Measurements from ENCODE around the gene MED27. TPM values are rescaled to one million over a fixed set of nuclear protein-coding genes. Genes with fewer than 3 reads are reported as not detected.
A peak's percentile ranks its signal among the peaks of the same experiment; 100 is the strongest.

Gene MED27
- total RNA-seq, 3 donors from 2014 or later, result 14.4 to 20.3 (median 15.8) TPM

DNA sequence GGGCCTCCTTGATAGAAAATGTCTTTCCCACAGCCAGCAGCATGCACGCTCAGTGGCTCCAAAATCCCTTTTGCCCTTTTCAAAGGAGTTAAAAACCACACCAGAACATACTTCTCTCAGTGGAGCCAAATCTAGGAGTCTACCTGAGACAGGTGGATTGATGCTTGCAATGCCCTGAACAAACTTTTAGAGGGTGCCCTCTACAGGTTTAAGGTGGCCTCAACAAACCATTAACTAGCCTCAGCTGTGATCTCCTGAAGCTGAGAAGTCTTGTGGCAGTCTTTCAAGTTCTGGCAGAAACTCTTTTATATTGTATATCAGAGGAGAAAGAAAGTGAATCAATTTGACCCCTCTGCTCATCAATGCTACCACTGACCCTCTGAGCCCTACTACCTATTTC is 125.4 kb downstream of the MED27 start:
- H3K27me3 ChIP-seq, result no peaks in the 10 kb centered on the region
- no peaks in the 10 kb centered on the region for H3K9me3 ChIP-seq
- H3K4me3 ChIP-seq, result no peak overlapping the region
- no peaks in the 10 kb centered on the region for H3K4me1 ChIP-seq
- H3K36me3 ChIP-seq, result no peaks in the 10 kb centered on the region
- TF ChIP-seq POLR2A (IDR thresholded peaks at IDR 0.05) (no peak), POLR2AphosphoS5 (IDR thresholded peaks at IDR 0.05) (no peak)
- TF ChIP-seq, protein P1, sequence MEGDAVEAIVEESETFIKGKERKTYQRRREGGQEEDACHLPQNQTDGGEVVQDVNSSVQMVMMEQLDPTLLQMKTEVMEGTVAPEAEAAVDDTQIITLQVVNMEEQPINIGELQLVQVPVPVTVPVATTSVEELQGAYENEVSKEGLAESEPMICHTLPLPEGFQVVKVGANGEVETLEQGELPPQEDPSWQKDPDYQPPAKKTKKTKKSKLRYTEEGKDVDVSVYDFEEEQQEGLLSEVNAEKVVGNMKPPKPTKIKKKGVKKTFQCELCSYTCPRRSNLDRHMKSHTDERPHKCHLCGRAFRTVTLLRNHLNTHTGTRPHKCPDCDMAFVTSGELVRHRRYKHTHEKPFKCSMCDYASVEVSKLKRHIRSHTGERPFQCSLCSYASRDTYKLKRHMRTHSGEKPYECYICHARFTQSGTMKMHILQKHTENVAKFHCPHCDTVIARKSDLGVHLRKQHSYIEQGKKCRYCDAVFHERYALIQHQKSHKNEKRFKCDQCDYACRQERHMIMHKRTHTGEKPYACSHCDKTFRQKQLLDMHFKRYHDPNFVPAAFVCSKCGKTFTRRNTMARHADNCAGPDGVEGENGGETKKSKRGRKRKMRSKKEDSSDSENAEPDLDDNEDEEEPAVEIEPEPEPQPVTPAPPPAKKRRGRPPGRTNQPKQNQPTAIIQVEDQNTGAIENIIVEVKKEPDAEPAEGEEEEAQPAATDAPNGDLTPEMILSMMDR (IDR thresholded peaks at IDR 0.05), result no peak
- intact Hi-C loops (cut with DNase I; ENCODE audit: low total_unique reads), result no loop called here
- H3K27ac ChIP-seq, result no peak overlapping the region
- no peak for DNase-seq (ENCODE audit: low spot score in 2 of 2)

DNA sequence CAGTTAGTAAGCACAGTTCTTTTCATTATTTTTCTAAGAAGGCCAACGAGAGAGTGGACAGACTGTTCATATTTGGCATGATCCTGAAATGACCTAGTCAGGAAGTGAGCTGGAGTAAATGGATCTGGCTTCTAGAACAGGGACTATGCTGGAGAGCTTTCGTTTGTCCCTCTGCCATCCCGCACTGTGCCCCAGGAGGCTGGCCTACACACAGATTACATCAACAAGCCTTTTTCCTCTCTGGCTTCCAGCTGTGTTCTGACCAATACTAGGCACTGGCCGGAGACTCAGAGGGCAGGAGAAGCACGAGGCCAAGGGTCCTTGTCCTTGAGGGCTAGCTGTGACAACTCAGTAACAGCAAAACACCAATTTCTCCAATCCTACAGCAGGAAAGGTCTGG is 127.8 kb downstream of the MED27 start:
- H3K36me3 ChIP-seq, result no peaks in the 10 kb centered on the region
- H3K27ac ChIP-seq, result peak overlapping the region in 1 of 2 donors; percentile 20
- no peaks in the 10 kb centered on the region for H3K9me3 ChIP-seq
- H3K27me3 ChIP-seq, result no peaks in the 10 kb centered on the region
- no peak for DNase-seq (ENCODE audit: low spot score in 2 of 2)
- intact Hi-C loops (cut with DNase I; ENCODE audit: low total_unique reads), result no loop called here
- no peak overlapping the region for H3K4me3 ChIP-seq
- no peak for TF ChIP-seq POLR2A (IDR thresholded peaks at IDR 0.05)
- TF ChIP-seq, protein P1 (IDR thresholded peaks at IDR 0.05), result no peak
- no peak for TF ChIP-seq POLR2AphosphoS5 (IDR thresholded peaks at IDR 0.05)
- H3K4me1 ChIP-seq, result no peaks in the 10 kb centered on the region

DNA sequence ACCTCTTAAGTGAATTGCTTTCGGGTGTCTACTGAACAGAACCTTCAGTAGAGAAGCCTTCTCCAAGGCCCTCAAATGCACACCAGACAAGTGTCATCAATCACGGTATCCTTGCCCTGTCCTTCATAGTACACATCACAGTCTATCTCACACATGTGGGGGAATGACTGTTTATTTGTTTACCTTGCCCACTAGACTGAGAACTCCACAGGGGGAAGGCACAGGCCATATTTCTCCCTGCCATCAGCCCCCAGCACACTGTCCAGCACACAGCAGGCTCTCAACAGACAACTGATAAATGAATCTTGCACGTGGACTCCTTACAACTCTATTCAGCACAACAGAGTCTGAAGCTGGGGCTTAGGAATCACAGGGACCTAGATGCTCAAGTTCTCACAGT is 128.5 kb downstream of the MED27 start:
- intact Hi-C loops (cut with DNase I; ENCODE audit: low total_unique reads), result no loop called here
- H3K27ac ChIP-seq, result no peak overlapping the region

DNA sequence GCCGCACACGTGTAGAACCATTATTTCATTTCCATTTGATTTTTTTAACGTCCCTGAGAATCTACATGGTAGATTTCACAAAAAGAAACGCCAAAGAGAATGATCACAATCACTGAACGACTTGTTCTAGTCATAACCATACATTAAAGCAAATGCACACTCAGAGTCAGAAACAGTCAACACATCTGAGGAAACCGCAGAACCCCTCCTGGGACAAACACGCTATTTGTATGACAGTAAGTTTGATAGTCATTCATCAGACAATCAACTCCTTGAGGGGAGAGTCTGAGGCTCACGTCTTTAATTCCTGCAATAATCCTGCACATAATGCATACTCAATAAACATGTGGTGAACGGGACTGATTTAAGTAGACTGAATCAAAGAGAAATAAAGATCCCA is 129.2 kb downstream of the MED27 start:
- Histone ChIP-seq H3K27me3 (no peaks in the 10 kb centered on the region), H3K4me3 (no peak overlapping the region), H3K9me3 (no peaks in the 10 kb centered on the region), H3K36me3 (no peaks in the 10 kb centered on the region), H3K4me1 (no peaks in the 10 kb centered on the region), H3K27ac (no peak overlapping the region)
- no peak for DNase-seq (ENCODE audit: low spot score in 2 of 2)
- TF ChIP-seq, protein P1 (IDR thresholded peaks at IDR 0.05), result no peak
- TF ChIP-seq POLR2AphosphoS5 (IDR thresholded peaks at IDR 0.05) (no peak), POLR2A (IDR thresholded peaks at IDR 0.05) (no peak)
- intact Hi-C loops (cut with DNase I; ENCODE audit: low total_unique reads), result no loop called here

More for the DNA sequence above, 128.5 kb downstream of the MED27 start:
- H3K27me3 ChIP-seq, result no peaks in the 10 kb centered on the region
- no peaks in the 10 kb centered on the region for H3K36me3 ChIP-seq
- DNase-seq (ENCODE audit: low spot score in 2 of 2), result no peak
- no peaks in the 10 kb centered on the region for H3K9me3 ChIP-seq
- no peaks in the 10 kb centered on the region for H3K4me1 ChIP-seq
- H3K4me3 ChIP-seq, result no peak overlapping the region
- no peak for TF ChIP-seq POLR2A (IDR thresholded peaks at IDR 0.05)
- TF ChIP-seq, protein P1 (IDR thresholded peaks at IDR 0.05), result no peak
- TF ChIP-seq POLR2AphosphoS5 (IDR thresholded peaks at IDR 0.05), result no peak

DNA sequence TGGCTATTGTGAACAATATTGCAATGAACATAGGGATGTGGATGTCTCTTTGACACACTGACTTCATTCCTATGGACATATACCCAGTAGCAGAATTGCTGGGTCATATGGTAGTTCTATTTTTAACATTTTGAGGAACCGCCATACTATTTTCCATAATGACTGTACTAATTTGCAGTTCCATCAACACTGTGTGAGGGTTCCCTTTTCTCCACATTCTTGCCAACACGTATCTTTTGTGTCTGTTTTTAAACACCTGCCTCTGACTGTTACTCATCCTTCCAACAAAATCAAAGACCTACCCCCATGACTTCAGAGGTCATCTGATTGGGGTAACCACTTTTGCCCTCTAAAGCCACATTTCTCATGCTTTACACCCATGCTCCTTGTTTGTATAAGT is 133.5 kb downstream of the MED27 start:
- H3K9me3 ChIP-seq, result no peaks in the 10 kb centered on the region
- intact Hi-C loops (cut with DNase I; ENCODE audit: low total_unique reads), result no loop called here
- no peak overlapping the region for H3K27ac ChIP-seq
- no peak for DNase-seq (ENCODE audit: low spot score in 2 of 2)
- TF ChIP-seq POLR2A (IDR thresholded peaks at IDR 0.05) (no peak), POLR2AphosphoS5 (IDR thresholded peaks at IDR 0.05) (no peak)
- TF ChIP-seq, protein P1 (IDR thresholded peaks at IDR 0.05), result no peak
- H3K4me1 ChIP-seq, result no peaks in the 10 kb centered on the region
- no peaks in the 10 kb centered on the region for H3K36me3 ChIP-seq
- H3K27me3 ChIP-seq, result no peaks in the 10 kb centered on the region
- H3K4me3 ChIP-seq, result no peak overlapping the region
